Activated naive CD4-positive, alpha-beta T cell treated with Interleukin-2 at 50 U/mL for 16 hours (primary cell): ENCODE results near the gene WBP2NL.

ENCODE experiments used
- DNase-seq: peaks from one replicate; pipeline ENCODE4 v3.0.0-alpha.2; 2020

Gene WBP2NL

GRCh38 chr22:41979423-41980250 is 19.0 kb upstream of the WBP2NL start:
- DNase-seq, result no peak

GRCh38 chr22:41982865-41983264 is 15.7 kb upstream of the WBP2NL start:
- no peak for DNase-seq

- no peak for DNase-seq
These were observed 14.8 kb upstream of the WBP2NL start for GRCh38 chr22:41983513-41984405.

- no peak for DNase-seq
These were observed 11.3 kb upstream of the WBP2NL start for GRCh38 chr22:41987276-41987675.

- DNase-seq, result no peak
These were observed 9.3 kb upstream of the WBP2NL start for GRCh38 chr22:41989246-41989645.

GRCh38 chr22:41991111-41991510 is 7.5 kb upstream of the WBP2NL start:
- DNase-seq, result no peak

GRCh38 chr22:41992496-41992895 is 6.1 kb upstream of the WBP2NL start:
- DNase-seq, result no peak

GRCh38 chr22:41995211-41995610 is 3.4 kb upstream of the WBP2NL start:
- no peak for DNase-seq

GRCh38 chr22:41996826-41997225 is 1.8 kb upstream of the WBP2NL start:
- no peak for DNase-seq

GRCh38 chr22:42000466-42000865 is 1.9 kb downstream of the WBP2NL start:
- no peak for DNase-seq

GRCh38 chr22:42001121-42001520 is 2.5 kb downstream of the WBP2NL start:
- no peak for DNase-seq

GRCh38 chr22:42001706-42002105 is 3.1 kb downstream of the WBP2NL start:
- DNase-seq, result no peak

GRCh38 chr22:42007922-42008321 is 9.3 kb downstream of the WBP2NL start:
- DNase-seq, result no peak

- DNase-seq, result no peak
These were observed 12.2 kb downstream of the WBP2NL start for GRCh38 chr22:42010778-42011177.

GRCh38 chr22:42013385-42013784 is 14.8 kb downstream of the WBP2NL start:
- DNase-seq, result no peak

GRCh38 chr22:42016111-42016510 is 17.5 kb downstream of the WBP2NL start:
- no peak for DNase-seq

- DNase-seq, result no peak
These were observed 19.6 kb downstream of the WBP2NL start for GRCh38 chr22:42018224-42018623.

- no peak for DNase-seq
These were observed 23.0 kb downstream of the WBP2NL start for GRCh38 chr22:42021571-42021970.

GRCh38 chr22:42022162-42022847 is 23.7 kb downstream of the WBP2NL start:
- DNase-seq, result no peak

- no peak for DNase-seq
These were observed 26.8 kb downstream of the WBP2NL start for GRCh38 chr22:42025421-42025820.

- DNase-seq, result no peak
These were observed 28.1 kb downstream of the WBP2NL start for GRCh38 chr22:42026705-42027104.

- DNase-seq, result no peak
These were observed 34.9 kb downstream of the WBP2NL start for GRCh38 chr22:42033263-42034181.
